ENCODE results near the gene SLC7A7.
"Not testable (repeated sequence)": the region's sequence is repeated elsewhere in the genome, so short reads cannot be mapped to it uniquely, and the experiment has no call there.

Gene SLC7A7

DNA sequence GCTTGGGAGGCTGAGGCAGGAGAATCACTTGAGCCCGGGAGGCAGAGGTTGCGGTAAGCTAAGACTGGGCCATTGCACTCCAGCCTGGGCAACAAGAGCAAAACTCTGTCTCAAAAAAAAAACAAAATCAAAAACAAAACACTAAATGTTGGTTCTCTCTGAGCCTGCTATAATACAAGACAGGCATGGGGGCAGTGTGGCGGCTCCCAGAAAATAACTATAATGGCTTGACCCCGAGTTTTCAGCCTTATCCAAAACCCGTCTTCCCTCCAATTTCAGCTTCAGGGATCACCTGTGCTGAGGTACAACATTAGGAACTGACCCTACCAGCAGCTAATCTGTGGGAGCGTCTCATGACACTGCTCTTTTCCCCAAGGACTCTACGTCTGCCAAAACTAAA lies 862 bp downstream of the SLC7A7 start:
- 89% methylated on average over 7 of the region's 7 CpGs for WGBS
- Histone ChIP-seq H3K4me3 (ENCODE audit: low read length) (no peak overlapping the region), H3K4me1 (ENCODE audit: insufficient read depth, low read length) (peaks cover 12% of the 10 kb centered on the region), H3K36me3 (ENCODE audit: insufficient read depth, low read length) (no peaks in the 10 kb centered on the region), H3K27ac (ENCODE audit: low read depth, low read length) (no peak overlapping the region), H3K9me3 (ENCODE audit: insufficient read depth, low read depth, low read length) (no peaks in the 10 kb centered on the region), H3K27me3 (ENCODE audit: insufficient read depth, low read length) (no peaks in the 10 kb centered on the region), H3K9ac (ENCODE audit: low read depth, low read length) (no peak overlapping the region)

DNA sequence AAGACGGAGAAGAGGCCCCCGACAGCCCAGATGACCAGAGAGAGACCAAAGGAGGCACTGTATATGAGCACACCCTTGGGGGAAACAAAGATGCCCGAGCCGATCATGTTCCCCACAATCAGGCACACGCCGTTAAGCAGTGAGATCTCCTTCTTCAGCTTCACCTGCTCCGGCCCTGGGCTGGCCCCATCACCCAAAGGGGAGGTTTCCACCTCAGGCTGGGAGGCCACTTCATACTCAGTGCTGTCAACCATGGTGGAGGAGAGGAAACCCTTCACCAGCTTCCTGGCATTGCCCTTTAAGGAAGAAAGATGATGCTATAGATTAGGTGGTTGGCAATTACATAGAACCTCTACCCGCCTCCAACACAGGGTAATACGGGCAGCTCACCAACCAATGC lies 2.1 kb downstream of the SLC7A7 start:
- 69% methylated on average over 9 of the region's 9 CpGs for WGBS
- Histone ChIP-seq H3K9ac (ENCODE audit: low read depth, low read length) (no peak overlapping the region), H3K27ac (ENCODE audit: low read depth, low read length) (no peak overlapping the region), H3K36me3 (ENCODE audit: insufficient read depth, low read length) (no peaks in the 10 kb centered on the region), H3K4me3 (ENCODE audit: low read length) (no peak overlapping the region), H3K27me3 (ENCODE audit: insufficient read depth, low read length) (no peaks in the 10 kb centered on the region), H3K4me1 (ENCODE audit: insufficient read depth, low read length) (peaks cover 8% of the 10 kb centered on the region), H3K9me3 (ENCODE audit: insufficient read depth, low read depth, low read length) (no peaks in the 10 kb centered on the region)

DNA sequence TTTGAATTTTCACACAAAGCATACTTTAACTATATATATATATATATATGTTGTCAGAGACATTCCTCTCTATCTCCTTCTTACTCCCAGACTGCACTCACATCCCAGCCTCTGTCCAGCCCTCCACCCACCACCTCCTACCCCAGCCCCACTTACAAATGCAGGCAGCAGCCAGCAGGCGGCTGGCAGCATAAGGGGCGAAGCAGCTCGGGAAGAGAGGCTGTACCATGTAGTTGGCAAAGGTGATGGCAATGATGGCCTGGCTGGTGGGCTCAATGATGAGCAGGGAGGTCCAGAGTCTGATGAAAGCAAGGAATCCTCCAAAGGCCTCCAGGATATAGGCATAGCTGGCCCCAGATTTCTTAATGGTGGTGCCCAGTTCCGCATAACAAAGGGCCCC lies 2.5 kb downstream of the SLC7A7 start:
- no peaks in the 10 kb centered on the region for H3K36me3 ChIP-seq (ENCODE audit: insufficient read depth, low read length)
- no peak overlapping the region for H3K27ac ChIP-seq (ENCODE audit: low read depth, low read length)
- no peak overlapping the region for H3K9ac ChIP-seq (ENCODE audit: low read depth, low read length)
- H3K27me3 ChIP-seq (ENCODE audit: insufficient read depth, low read length): no peaks in the 10 kb centered on the region
- H3K4me1 ChIP-seq (ENCODE audit: insufficient read depth, low read length): peaks cover 8% of the 10 kb centered on the region
- no peaks in the 10 kb centered on the region for H3K9me3 ChIP-seq (ENCODE audit: insufficient read depth, low read depth, low read length)
- 77% methylated on average over 4 of the region's 4 CpGs for WGBS
- H3K4me3 ChIP-seq (ENCODE audit: low read length): no peak overlapping the region

DNA sequence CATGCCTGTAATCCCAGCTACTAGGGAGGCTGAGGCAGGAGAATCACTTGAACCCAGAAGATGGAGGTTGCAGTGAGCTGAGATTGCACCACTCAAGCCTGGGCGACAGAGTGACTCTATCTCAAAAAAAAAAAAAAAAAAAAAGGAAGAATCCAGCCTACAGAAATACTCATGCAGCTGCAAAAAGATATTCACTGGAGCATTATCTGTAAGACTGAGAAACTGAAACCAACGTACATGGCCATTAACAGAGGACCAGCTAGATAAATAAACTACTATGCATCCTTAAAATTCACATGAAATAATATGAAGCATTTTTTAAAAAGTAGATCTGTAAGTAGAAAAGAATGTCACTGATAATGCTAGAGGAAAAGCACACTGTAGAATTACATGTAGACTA lies 3.5 kb downstream of the SLC7A7 start:
- Histone ChIP-seq H3K4me3 (ENCODE audit: low read length) (no peak overlapping the region), H3K36me3 (ENCODE audit: insufficient read depth, low read length) (no peaks in the 10 kb centered on the region), H3K27me3 (ENCODE audit: insufficient read depth, low read length) (no peaks in the 10 kb centered on the region), H3K27ac (ENCODE audit: low read depth, low read length) (no peak overlapping the region), H3K4me1 (ENCODE audit: insufficient read depth, low read length) (peaks cover 13% of the 10 kb centered on the region), H3K9ac (ENCODE audit: low read depth, low read length) (no peak overlapping the region), H3K9me3 (ENCODE audit: insufficient read depth, low read depth, low read length) (no peaks in the 10 kb centered on the region)
- WGBS: 87% methylated on average over 2 of the region's 2 CpGs

DNA sequence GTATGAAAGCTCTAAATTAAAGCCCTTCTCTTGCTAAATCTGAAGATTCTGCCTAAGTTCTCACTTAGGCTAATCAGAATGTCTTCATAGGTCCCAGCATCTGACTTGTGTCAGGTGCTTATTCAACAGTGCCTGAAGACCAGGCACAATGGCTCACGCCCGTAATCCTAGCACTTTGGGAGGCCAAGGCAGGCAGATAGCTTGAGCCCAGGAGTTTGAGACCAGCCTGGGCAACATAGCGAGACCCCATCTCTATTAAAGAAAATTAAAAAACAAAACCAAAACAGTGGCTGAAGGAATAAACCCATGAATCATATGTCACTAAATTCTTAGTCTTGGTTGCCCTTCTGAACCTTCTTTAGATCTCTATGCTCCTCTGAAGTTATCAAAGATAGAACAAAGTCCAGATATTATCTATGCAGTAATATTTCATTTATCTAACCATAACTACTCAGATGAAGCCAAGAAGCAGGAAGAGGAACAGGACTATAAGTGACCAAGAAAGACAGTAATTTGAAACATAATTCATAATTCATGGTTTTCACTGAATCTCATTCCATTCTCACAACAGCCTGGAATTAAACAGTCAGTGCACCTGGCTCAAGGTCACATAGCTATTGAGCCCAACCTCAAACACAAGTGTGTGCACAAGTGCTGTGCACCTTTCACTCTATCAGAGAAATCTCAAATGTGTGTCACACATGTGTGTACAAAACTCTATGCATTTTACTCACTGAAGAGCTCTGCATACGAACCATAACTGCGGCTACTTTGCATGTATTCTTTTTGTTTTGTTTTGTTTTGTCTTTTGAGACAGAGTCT lies 6.6 kb downstream of the SLC7A7 start:
- Histone ChIP-seq H3K4me3 (ENCODE audit: low read length) (no peak overlapping the region), H3K9me3 (ENCODE audit: insufficient read depth, low read depth, low read length) (no peaks in the 10 kb centered on the region), H3K27ac (ENCODE audit: low read depth, low read length) (no peak overlapping the region), H3K4me1 (ENCODE audit: insufficient read depth, low read length) (0 out of 2 replicates have a peak, but pooled peaks cover 5% of the 10 kb centered on the region), H3K27me3 (ENCODE audit: insufficient read depth, low read length) (no peaks in the 10 kb centered on the region), H3K9ac (ENCODE audit: low read depth, low read length) (no peak overlapping the region), H3K36me3 (ENCODE audit: insufficient read depth, low read length) (no peaks in the 10 kb centered on the region)
- WGBS: 77% methylated on average over 5 of the region's 5 CpGs

DNA sequence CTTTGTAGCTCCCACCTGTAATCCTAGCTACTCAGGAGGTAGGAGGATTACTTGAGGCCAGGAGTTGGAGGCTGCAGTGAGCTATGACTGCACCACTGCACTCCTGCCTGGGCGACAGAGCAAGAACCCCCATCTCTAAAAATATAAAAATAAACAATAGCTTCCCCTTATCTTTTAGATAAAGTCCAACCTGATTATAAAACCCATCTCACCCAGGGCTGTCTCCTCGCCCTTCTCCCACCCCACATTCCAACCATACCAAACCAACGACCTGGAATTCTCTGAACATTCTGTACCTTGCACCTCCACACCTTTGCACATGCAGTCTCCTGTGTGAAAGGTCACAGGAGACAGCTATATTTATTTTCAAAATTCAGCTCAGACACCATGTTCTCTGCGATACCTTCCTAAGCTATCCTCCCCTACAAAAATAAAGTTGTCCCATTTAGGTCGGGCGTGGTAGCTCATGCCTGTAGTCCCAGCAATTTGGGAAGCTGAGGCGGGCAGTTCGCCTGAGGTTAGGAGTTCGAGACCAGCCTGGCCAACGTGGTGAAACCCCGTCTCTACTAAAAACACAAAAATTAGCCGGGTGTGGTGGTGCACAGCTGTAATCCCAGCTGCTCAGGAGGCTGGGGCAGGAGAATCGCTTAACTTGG lies 7.7 kb downstream of the SLC7A7 start:
- no peaks in the 10 kb centered on the region for H3K9me3 ChIP-seq (ENCODE audit: insufficient read depth, low read depth, low read length)
- H3K4me1 ChIP-seq (ENCODE audit: insufficient read depth, low read length): 0 out of 2 replicates have a peak, but pooled peaks cover 5% of the 10 kb centered on the region
- H3K27me3 ChIP-seq (ENCODE audit: insufficient read depth, low read length): no peaks in the 10 kb centered on the region
- no peak overlapping the region for H3K4me3 ChIP-seq (ENCODE audit: low read length)
- H3K9ac ChIP-seq (ENCODE audit: low read depth, low read length): no peak overlapping the region
- H3K27ac ChIP-seq (ENCODE audit: low read depth, low read length): no peak overlapping the region
- no peaks in the 10 kb centered on the region for H3K36me3 ChIP-seq (ENCODE audit: insufficient read depth, low read length)
- 85% methylated on average over 13 of the region's 13 CpGs for WGBS

DNA sequence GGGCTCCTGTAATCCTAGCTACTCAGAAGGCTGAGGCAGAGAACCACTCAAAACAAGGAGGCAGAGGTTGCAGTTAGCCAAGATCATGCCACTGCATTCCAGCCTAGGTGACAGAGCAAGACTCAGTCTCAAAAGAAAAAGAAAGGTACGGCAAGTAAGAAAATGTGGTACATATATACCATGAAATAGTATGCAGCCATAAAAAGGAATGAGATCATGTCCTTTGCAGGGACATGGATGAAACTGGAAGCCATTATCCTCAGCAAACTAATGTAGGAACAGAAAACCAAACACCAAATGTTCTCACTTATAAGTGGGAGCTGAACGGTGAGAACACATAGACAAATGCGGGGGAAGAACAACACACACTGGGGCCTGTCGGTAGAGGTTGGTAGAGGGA lies 10.0 kb downstream of the SLC7A7 start:
- not testable (repeated sequence) for H3K9me3 ChIP-seq (ENCODE audit: insufficient read depth, low read depth, low read length); H3K4me1 ChIP-seq (ENCODE audit: insufficient read depth, low read length); H3K27ac ChIP-seq (ENCODE audit: low read depth, low read length); H3K4me3 ChIP-seq (ENCODE audit: low read length); H3K36me3 ChIP-seq (ENCODE audit: insufficient read depth, low read length); H3K9ac ChIP-seq (ENCODE audit: low read depth, low read length); H3K27me3 ChIP-seq (ENCODE audit: insufficient read depth, low read length)
- 91% methylated on average over 4 of the region's 4 CpGs for WGBS

DNA sequence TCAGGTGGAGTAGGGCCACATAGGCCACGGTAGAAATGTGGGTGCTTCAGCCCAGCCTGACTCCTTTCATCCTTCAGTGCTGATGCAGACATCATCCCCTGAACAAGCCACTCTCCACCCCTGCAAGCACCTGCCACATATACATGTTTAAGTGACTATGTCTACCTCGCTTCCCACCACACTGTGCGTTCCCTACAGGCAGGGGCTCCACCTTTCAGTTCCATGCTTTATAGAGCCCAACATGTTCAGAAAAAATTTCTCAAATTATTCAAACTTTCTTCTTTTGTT lies 11.6 kb downstream of the SLC7A7 start:
- Histone ChIP-seq H3K9me3 (ENCODE audit: insufficient read depth, low read depth, low read length) (no peaks in the 10 kb centered on the region), H3K27me3 (ENCODE audit: insufficient read depth, low read length) (no peaks in the 10 kb centered on the region), H3K9ac (ENCODE audit: low read depth, low read length) (no peak overlapping the region), H3K27ac (ENCODE audit: low read depth, low read length) (no peak overlapping the region), H3K4me1 (ENCODE audit: insufficient read depth, low read length) (0 out of 2 replicates have a peak, but pooled peaks cover 5% of the 10 kb centered on the region), H3K4me3 (ENCODE audit: low read length) (no peak overlapping the region), H3K36me3 (ENCODE audit: insufficient read depth, low read length) (no peaks in the 10 kb centered on the region)
- WGBS: 94% methylated on average over 3 of the region's 3 CpGs

DNA sequence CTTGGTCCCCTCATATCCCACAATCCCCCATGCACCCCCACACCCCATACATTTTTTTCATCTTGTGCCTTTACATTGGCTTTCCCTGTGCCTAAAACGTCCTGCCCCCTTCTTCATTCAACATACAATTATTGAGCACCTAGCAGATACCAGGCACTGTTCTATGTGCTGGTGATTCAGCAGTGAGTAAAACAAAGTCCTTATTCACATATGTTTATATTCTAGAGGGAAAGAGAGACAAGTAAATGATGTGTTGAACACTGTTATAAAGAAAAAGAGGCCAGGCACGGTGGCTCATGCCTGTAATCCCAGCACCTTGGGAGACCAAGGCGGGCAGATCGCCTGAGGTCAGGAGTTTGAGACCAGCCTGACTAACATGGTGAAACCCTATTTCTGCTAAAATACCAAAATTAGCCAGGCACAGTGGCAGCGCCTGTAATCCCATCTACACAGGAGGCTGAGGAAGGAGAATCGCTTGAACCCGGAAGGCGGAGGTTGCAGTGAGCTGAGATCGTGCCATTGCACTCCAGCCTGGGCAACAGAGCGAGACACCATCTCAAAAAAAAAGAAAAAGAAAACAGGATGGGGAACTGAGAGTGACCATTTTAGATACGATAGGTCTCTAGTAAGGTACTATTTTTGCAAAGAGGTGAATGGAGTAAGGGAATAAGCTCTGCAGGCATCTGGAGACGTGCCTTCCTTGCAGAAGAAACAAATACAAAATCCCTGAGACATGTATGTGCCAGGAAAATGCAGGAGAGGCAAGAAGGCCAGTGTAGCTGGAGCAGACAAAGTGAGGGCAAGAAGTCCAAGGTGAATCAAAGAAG lies 12.2 kb downstream of the SLC7A7 start:
- Histone ChIP-seq H3K36me3 (ENCODE audit: insufficient read depth, low read length) (no peaks in the 10 kb centered on the region), H3K27me3 (ENCODE audit: insufficient read depth, low read length) (no peaks in the 10 kb centered on the region), H3K27ac (ENCODE audit: low read depth, low read length) (no peak overlapping the region), H3K4me3 (ENCODE audit: low read length) (no peak overlapping the region), H3K9ac (ENCODE audit: low read depth, low read length) (no peak overlapping the region), H3K4me1 (ENCODE audit: insufficient read depth, low read length) (0 out of 2 replicates have a peak, but pooled peaks cover 5% of the 10 kb centered on the region), H3K9me3 (ENCODE audit: insufficient read depth, low read depth, low read length) (no peaks in the 10 kb centered on the region)
- 88% methylated on average over 12 of the region's 12 CpGs for WGBS

DNA sequence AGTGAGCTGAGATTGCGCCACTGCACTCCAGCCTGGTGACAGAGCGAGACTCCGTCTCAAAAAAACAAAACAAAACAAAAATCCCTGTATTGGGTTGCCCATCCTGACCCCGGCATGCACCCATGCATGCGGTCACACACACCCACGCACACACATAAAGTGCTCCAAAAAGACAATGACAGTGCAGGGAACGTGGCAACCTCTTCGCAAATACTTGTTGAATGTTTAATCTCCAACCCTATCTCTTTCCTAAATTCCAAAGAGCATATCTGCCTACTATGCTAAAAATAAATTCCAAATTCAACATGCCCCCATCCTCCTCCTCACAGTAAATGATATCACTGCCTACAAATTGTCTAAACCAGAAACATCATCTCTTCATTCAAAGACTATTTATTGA lies 13.5 kb downstream of the SLC7A7 start:
- WGBS: 84% methylated on average over 8 of the region's 8 CpGs
- no peaks in the 10 kb centered on the region for H3K27me3 ChIP-seq (ENCODE audit: insufficient read depth, low read length)
- peaks cover 10% of the 10 kb centered on the region for H3K4me1 ChIP-seq (ENCODE audit: insufficient read depth, low read length)

DNA sequence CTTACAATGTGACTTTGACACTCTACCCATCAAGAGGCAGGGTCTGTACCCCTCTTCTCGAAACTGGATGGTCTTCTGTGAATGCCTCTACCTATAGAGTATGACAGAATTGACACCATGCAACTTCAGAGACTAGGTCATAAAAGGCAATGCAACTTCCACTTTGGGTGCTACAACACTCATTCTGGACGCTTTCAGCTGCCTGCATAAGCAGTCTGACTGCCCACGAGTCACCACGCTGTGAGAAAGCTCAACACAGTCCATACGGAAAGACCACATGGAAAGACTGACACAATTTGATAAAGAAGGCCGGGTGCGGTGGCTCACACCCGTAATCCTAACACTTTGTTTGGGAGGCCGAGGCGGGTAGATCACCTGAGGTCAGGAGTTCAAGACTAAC lies 14.9 kb downstream of the SLC7A7 start:
- no peaks in the 10 kb centered on the region for H3K9me3 ChIP-seq (ENCODE audit: insufficient read depth, low read depth, low read length)
- WGBS: 97% methylated on average over 10 of the region's 10 CpGs
- H3K4me1 ChIP-seq (ENCODE audit: insufficient read depth, low read length): peaks cover 15% of the 10 kb centered on the region
- H3K4me3 ChIP-seq (ENCODE audit: low read length): no peak overlapping the region
- H3K36me3 ChIP-seq (ENCODE audit: insufficient read depth, low read length): no peaks in the 10 kb centered on the region
- H3K9ac ChIP-seq (ENCODE audit: low read depth, low read length): no peak overlapping the region
- H3K27ac ChIP-seq (ENCODE audit: low read depth, low read length): no peak overlapping the region
- no peaks in the 10 kb centered on the region for H3K27me3 ChIP-seq (ENCODE audit: insufficient read depth, low read length)

More for the DNA sequence above, 13.5 kb downstream of the SLC7A7 start:
- Histone ChIP-seq H3K9me3 (ENCODE audit: insufficient read depth, low read depth, low read length) (no peaks in the 10 kb centered on the region), H3K27ac (ENCODE audit: low read depth, low read length) (no peak overlapping the region), H3K9ac (ENCODE audit: low read depth, low read length) (no peak overlapping the region), H3K36me3 (ENCODE audit: insufficient read depth, low read length) (no peaks in the 10 kb centered on the region), H3K4me3 (ENCODE audit: low read length) (no peak overlapping the region)
